OCI-LY1 (cell line): ENCODE results near the gene RAPGEF1.

Source experiments
- H2AFZ ChIP-seq: fragments of 200-600 bp; sonication (generic), shearing (Covaris generic); 2 replicates; pipeline ENCODE4 v1.6.0; 2014; ENCODE audit warnings: antibody characterized with exemption, mild to moderate bottlenecking, low read length
- H3F3A ChIP-seq: fragments of 200-600 bp; sonication (generic), shearing (Covaris generic); 2 replicates; pipeline ENCODE4 v1.6.0; 2014; ENCODE audit warnings: mild to moderate bottlenecking, antibody characterized with exemption, low read length, moderate library complexity; ENCODE audit not compliant: insufficient read depth
- H3K27ac ChIP-seq: fragments of 200-600 bp; sonication (generic); 2 replicates; pipeline ENCODE4 v1.5.1; 2014; ENCODE audit warnings: low read length, mixed run types, mild to moderate bottlenecking, low read depth; ENCODE audit not compliant: poor library complexity, severe bottlenecking
- H3K27me3 ChIP-seq: fragments of 200-600 bp; sonication (generic); 2 replicates; pipeline ENCODE4 v1.6.0; 2014; ENCODE audit warnings: antibody characterized with exemption, mild to moderate bottlenecking, low read length, moderate library complexity; ENCODE audit not compliant: insufficient read depth
- H3K36me3 ChIP-seq: fragments of 200-600 bp; sonication (generic); 2 replicates; pipeline ENCODE4 v1.6.1; 2014; ENCODE audit warnings: mild to moderate bottlenecking, antibody characterized with exemption, low read length, moderate library complexity, mixed read lengths; ENCODE audit not compliant: insufficient read depth
- H3K4me1 ChIP-seq: fragments of 200-600 bp; sonication (generic); 2 replicates; pipeline ENCODE4 v1.5.1; 2014; ENCODE audit warnings: mild to moderate bottlenecking, low read length, moderate library complexity; ENCODE audit not compliant: insufficient read depth, severe bottlenecking
- H3K4me2 ChIP-seq: fragments of 200-600 bp; sonication (generic), shearing (Covaris generic); 2 replicates; pipeline ENCODE4 v1.6.1; 2014; ENCODE audit warnings: low read length
- H3K4me3 ChIP-seq: fragments of 200-600 bp; sonication (generic); 2 replicates; pipeline ENCODE4 v1.5.1; 2014; ENCODE audit warnings: low read length, low read depth, mild to moderate bottlenecking, mixed read lengths; ENCODE audit not compliant: poor library complexity, severe bottlenecking
- H3K79me2 ChIP-seq: fragments of 200-600 bp; shearing (Covaris generic); 2 replicates; pipeline ENCODE4 v1.6.1; 2016; ENCODE audit warnings: mixed run types, low read length, mixed read lengths; ENCODE audit not compliant: insufficient read depth
- H3K9ac ChIP-seq: fragments of 200-600 bp; sonication (generic), shearing (Covaris generic); 2 replicates; pipeline ENCODE4 v1.6.1; 2014; ENCODE audit warnings: mild to moderate bottlenecking, low read length, mixed read lengths
- H3K9me2 ChIP-seq: fragments of 200-600 bp; sonication (generic), shearing (Covaris generic); 2 replicates; pipeline ENCODE4 v1.6.1; 2014; ENCODE audit warnings: low read depth, mild to moderate bottlenecking, low read length, mixed read lengths
- H3K9me3 ChIP-seq: fragments of 200-600 bp; shearing (Covaris generic); 2 replicates; pipeline ENCODE4 v1.6.1; 2014; ENCODE audit warnings: low read length, mixed read lengths
- H4K20me1 ChIP-seq: fragments of 200-600 bp; sonication (generic), shearing (Covaris generic); 2 replicates; pipeline ENCODE4 v1.6.0; 2016; ENCODE audit warnings: mild to moderate bottlenecking, low read length; ENCODE audit not compliant: insufficient read depth
- EZH2 ChIP-seq: fragments of 200-600 bp; sonication (generic), shearing (Covaris generic); IDR thresholded peaks from 2 replicates; pipeline ENCODE4 v1.8.0; 2017; ENCODE audit warnings: borderline replicate concordance, mixed run types, mild to moderate bottlenecking, antibody characterized with exemption, low read length, moderate library complexity, mixed read lengths
- TF ChIP-seq, protein P1 (sequence below): fragments of 200-600 bp; sonication (generic), shearing (Covaris generic); IDR thresholded peaks from 2 replicates; pipeline ENCODE4 v1.5.1; 2017; ENCODE audit warnings: mild to moderate bottlenecking, antibody characterized with exemption, low read length, moderate library complexity, mixed read lengths

The RAPGEF1 gene

DNA sequence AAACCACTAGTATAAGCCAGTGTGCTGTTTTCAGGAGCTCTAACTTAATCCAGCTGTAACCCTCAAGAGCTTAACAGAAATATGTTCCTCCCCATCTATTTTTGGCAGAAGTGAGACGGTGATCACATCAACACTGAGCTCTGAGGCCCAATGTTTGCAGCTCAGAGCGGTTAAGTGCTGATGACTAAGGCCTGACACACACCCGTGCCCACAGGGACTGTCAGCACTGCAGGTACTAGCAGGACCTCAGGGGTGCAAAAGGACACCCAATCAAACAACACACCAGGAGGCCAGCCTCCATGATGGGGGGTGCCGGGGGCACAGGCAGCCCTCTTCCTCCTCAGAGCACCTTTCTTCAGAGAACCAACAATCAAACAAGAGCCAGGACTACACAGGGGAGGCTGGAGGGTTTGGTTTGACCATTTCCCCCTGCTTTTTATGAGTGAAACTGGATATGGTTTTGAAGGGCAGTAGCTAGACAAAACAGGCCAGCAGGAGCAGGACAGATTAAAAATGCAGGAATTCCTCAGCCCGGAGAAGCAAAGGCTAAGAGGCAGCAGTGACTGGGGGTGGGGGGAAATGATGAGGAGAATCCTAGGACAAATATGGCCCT, 61.3 kb downstream of the RAPGEF1 start:
- H3K27ac ChIP-seq = peak overlapping the region; percentile 98
- H2AFZ ChIP-seq = no peak overlapping the region
- H3K9ac ChIP-seq = peak overlapping the region; percentile 54

DNA sequence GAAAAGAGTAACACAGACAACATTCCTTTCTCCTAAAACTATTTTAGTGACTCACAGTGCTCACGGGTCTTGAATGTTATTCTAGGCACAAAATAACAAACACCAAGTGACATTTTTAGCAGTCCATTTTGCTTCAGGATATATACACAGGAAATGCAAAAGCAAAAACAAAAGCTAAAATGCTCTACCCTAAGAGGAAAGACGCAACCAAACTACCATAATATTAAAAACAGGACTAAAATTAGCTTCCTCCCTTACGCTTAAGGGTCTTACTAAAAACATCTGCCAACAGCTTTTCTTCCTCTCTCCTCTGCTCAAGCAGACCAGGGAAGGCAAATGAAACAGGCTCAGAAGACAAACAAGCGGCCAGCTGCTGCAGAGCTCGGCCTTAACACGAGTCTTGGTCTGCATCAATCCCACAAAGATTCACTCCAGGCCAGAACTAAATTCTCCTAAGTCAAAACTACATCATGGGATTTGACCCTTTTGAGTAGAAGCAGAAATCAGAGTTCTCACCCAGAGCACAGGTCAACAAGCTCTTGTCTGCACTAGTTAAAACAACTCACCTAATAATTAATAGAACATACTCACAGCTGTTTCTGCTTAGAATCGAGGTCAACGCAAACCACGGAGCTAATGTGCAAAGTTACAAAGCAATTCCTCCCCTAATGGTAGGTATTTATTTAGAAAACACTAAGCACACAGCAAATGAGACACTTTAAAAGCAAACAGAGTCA, 62.3 kb downstream of the RAPGEF1 start:
- Histone ChIP-seq H3K9me2 (no peaks in the 10 kb centered on the region), H3K4me2 (peak overlapping the region; percentile 88), H3K4me3 (peak overlapping the region; percentile 88), H4K20me1 (no peaks in the 10 kb centered on the region), H3F3A (peaks cover 18% of the 10 kb centered on the region), H3K4me1 (peaks cover 56% of the 10 kb centered on the region), H3K36me3 (peaks cover 24% of the 10 kb centered on the region), H2AFZ (no peak overlapping the region), H3K79me2 (peaks cover 49% of the 10 kb centered on the region), H3K9ac (peak overlapping the region; percentile 90), H3K27ac (peak overlapping the region; percentile 98), H3K9me3 (no peaks in the 10 kb centered on the region), H3K27me3 (no peaks in the 10 kb centered on the region)
- TF ChIP-seq EZH2 = no peak
- TF ChIP-seq, protein P1, sequence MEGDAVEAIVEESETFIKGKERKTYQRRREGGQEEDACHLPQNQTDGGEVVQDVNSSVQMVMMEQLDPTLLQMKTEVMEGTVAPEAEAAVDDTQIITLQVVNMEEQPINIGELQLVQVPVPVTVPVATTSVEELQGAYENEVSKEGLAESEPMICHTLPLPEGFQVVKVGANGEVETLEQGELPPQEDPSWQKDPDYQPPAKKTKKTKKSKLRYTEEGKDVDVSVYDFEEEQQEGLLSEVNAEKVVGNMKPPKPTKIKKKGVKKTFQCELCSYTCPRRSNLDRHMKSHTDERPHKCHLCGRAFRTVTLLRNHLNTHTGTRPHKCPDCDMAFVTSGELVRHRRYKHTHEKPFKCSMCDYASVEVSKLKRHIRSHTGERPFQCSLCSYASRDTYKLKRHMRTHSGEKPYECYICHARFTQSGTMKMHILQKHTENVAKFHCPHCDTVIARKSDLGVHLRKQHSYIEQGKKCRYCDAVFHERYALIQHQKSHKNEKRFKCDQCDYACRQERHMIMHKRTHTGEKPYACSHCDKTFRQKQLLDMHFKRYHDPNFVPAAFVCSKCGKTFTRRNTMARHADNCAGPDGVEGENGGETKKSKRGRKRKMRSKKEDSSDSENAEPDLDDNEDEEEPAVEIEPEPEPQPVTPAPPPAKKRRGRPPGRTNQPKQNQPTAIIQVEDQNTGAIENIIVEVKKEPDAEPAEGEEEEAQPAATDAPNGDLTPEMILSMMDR = no peak

More for the DNA sequence above, 61.3 kb downstream of the RAPGEF1 start:
- no peak for TF ChIP-seq EZH2
- TF ChIP-seq, protein P1 = no peak
- H4K20me1 ChIP-seq = no peaks in the 10 kb centered on the region
- H3K4me3 ChIP-seq = peak overlapping the region; percentile 88
- peaks cover 17% of the 10 kb centered on the region for H3K36me3 ChIP-seq
- H3K4me1 ChIP-seq = peaks cover 46% of the 10 kb centered on the region
- H3K4me2 ChIP-seq = peak overlapping the region; percentile 88
- H3K27me3 ChIP-seq = no peaks in the 10 kb centered on the region
- H3K9me3 ChIP-seq = no peaks in the 10 kb centered on the region
- H3F3A ChIP-seq = peaks cover 18% of the 10 kb centered on the region
- H3K9me2 ChIP-seq = no peaks in the 10 kb centered on the region
- peaks cover 39% of the 10 kb centered on the region for H3K79me2 ChIP-seq

DNA sequence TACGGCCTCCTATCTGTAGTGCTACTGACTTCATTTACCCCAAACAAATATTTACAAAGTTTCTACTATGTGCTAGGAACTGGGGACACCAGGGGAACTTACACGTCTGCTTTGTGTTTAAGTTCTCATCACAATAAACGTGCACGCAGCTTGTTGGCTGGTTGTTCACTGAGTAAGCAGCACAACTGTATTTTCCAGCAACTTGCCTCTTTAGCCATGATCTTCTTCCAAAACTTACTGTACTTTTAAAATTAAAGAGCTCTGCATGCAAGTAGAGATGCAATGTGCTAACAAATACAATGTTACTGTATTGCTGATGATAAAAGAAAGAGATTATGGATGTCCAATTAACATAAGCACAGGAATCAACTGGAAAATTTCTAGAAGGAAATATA, 62.8 kb downstream of the RAPGEF1 start:
- Histone ChIP-seq H3K27me3 (no peaks in the 10 kb centered on the region), H3K27ac (peak overlapping the region; percentile 98), H3K9me2 (no peaks in the 10 kb centered on the region), H3K4me2 (peak overlapping the region; percentile 88), H2AFZ (no peak overlapping the region), H3F3A (peaks cover 18% of the 10 kb centered on the region), H4K20me1 (no peaks in the 10 kb centered on the region), H3K4me3 (peak overlapping the region; percentile 88), H3K9ac (peak overlapping the region; percentile 90), H3K4me1 (peaks cover 62% of the 10 kb centered on the region), H3K36me3 (peaks cover 24% of the 10 kb centered on the region), H3K79me2 (peaks cover 54% of the 10 kb centered on the region), H3K9me3 (no peaks in the 10 kb centered on the region)
- TF ChIP-seq EZH2 = no peak
- TF ChIP-seq, protein P1 = no peak
